Peyer's patch (tissue), 4 donors: ENCODE results near the gene BLVRB. TPM values are rescaled to one million over a fixed set of nuclear protein-coding genes. Genes with fewer than 3 reads are reported as not detected.
"Not testable (repeated sequence)": the region's sequence is repeated elsewhere in the genome, so short reads cannot be mapped to it uniquely, and the experiment has no call there.

Experiments
- DNase-seq, 3 donors: peaks; one replicate each; pipeline ENCODE4 v3.0.0-alpha.2; 2017 to 2019
- H3K27ac ChIP-seq, 4 donors: fragments of 200-600 bp; sonication (generic); one replicate each; pipeline ENCODE4 v1.5.1; 2016 to 2019
- H3K27me3 ChIP-seq, 2 donors: fragments of 200-600 bp; sonication (generic); one replicate each; pipeline ENCODE4 v1.5.1; 2019
- H3K36me3 ChIP-seq, 3 donors: fragments of 200-600 bp; sonication (generic); one replicate each; pipeline ENCODE4 v1.5.1; 2016 to 2019
- H3K4me1 ChIP-seq, 4 donors: fragments of 200-600 bp; sonication (generic); one replicate each; pipeline ENCODE4 v1.5.1; 2016 to 2019
- H3K4me3 ChIP-seq, 4 donors: fragments of 200-600 bp; sonication (generic); 1 replicate in 3 of 4; 2 replicates in 1 of 4; pipeline ENCODE4 v1.5.1; 2016 to 2019; ENCODE audit warnings: mild to moderate bottlenecking in 1 of 4
- H3K9me3 ChIP-seq, 4 donors: fragments of 200-600 bp; sonication (generic); one replicate each; pipeline ENCODE4 v1.5.1; 2016 to 2019; ENCODE audit warnings: mild to moderate bottlenecking in 1 of 4
- POLR2A ChIP-seq, 2 donors: fragments of 450-650 bp; IDR thresholded peaks; one replicate each; pipeline ENCODE4 v1.5.1; 2017; ENCODE audit warnings: antibody characterized with exemption in 2 of 2, mild to moderate bottlenecking in 2 of 2, moderate library complexity in 2 of 2
- total RNA-seq, 4 donors: library from RNA; depleted of rRNA; stranded (reverse); fragments of >200 nt; gene quantifications; one replicate each; pipeline ENCODE4 v1.1.0, GENCODE V29; 2016
- TF ChIP-seq, protein P1 (sequence below), 6 experiments: fragments of 450-650 bp in 4 of 6; fragments of 200-600 bp in 2 of 6; sonication (generic) in 1 of 6; IDR thresholded peaks; one replicate each; pipeline ENCODE4 v1.5.1; 2017 to 2019; ENCODE audit warnings: antibody characterized with exemption in 6 of 6, mild to moderate bottlenecking in 3 of 6, moderate library complexity in 1 of 6

The BLVRB gene
- total RNA-seq, 4 donors from 2014 or later, result 148 to 277 (median 218) TPM

- H3K4me3 ChIP-seq, result peak overlapping the region; percentile 67 to 85 (median 74)
- TF ChIP-seq POLR2A (IDR thresholded peaks at IDR 0.05), result no peak
- TF ChIP-seq, protein P1, sequence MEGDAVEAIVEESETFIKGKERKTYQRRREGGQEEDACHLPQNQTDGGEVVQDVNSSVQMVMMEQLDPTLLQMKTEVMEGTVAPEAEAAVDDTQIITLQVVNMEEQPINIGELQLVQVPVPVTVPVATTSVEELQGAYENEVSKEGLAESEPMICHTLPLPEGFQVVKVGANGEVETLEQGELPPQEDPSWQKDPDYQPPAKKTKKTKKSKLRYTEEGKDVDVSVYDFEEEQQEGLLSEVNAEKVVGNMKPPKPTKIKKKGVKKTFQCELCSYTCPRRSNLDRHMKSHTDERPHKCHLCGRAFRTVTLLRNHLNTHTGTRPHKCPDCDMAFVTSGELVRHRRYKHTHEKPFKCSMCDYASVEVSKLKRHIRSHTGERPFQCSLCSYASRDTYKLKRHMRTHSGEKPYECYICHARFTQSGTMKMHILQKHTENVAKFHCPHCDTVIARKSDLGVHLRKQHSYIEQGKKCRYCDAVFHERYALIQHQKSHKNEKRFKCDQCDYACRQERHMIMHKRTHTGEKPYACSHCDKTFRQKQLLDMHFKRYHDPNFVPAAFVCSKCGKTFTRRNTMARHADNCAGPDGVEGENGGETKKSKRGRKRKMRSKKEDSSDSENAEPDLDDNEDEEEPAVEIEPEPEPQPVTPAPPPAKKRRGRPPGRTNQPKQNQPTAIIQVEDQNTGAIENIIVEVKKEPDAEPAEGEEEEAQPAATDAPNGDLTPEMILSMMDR (IDR thresholded peaks at IDR 0.05), result no peak
- H3K27me3 ChIP-seq, result no peaks in the 10 kb centered on the region
- H3K36me3 ChIP-seq, result no peaks in the 10 kb centered on the region
- peaks cover 4 to 46% (median 18%) of the 10 kb centered on the region in 4 donors for H3K4me1 ChIP-seq
- peak overlapping the region; percentile 25 to 96 (median 88) for H3K27ac ChIP-seq
- H3K9me3 ChIP-seq, result no peaks in the 10 kb centered on the region
- DNase-seq, result peak in 2 of 3 donors; percentile 29 to 54
Observed at GRCh38 chr19:40466219-40466984, 857 bp upstream of the BLVRB start.

GRCh38 chr19:40465025-40465556, 454 bp downstream of the BLVRB start:
- H3K9me3 ChIP-seq, result no peaks in the 10 kb centered on the region
- no peaks in the 10 kb centered on the region for H3K27me3 ChIP-seq
- no peaks in the 10 kb centered on the region for H3K36me3 ChIP-seq
- no peak for TF ChIP-seq POLR2A (IDR thresholded peaks at IDR 0.05)
- TF ChIP-seq, protein P1 (IDR thresholded peaks at IDR 0.05), result no peak
- peak overlapping the region; percentile 67 to 85 (median 74) for H3K4me3 ChIP-seq
- peaks cover 4 to 50% (median 18%) of the 10 kb centered on the region in 4 donors for H3K4me1 ChIP-seq
- DNase-seq, result no peak
- peak overlapping the region; percentile 81 to 96 (median 94) for H3K27ac ChIP-seq

DNA sequence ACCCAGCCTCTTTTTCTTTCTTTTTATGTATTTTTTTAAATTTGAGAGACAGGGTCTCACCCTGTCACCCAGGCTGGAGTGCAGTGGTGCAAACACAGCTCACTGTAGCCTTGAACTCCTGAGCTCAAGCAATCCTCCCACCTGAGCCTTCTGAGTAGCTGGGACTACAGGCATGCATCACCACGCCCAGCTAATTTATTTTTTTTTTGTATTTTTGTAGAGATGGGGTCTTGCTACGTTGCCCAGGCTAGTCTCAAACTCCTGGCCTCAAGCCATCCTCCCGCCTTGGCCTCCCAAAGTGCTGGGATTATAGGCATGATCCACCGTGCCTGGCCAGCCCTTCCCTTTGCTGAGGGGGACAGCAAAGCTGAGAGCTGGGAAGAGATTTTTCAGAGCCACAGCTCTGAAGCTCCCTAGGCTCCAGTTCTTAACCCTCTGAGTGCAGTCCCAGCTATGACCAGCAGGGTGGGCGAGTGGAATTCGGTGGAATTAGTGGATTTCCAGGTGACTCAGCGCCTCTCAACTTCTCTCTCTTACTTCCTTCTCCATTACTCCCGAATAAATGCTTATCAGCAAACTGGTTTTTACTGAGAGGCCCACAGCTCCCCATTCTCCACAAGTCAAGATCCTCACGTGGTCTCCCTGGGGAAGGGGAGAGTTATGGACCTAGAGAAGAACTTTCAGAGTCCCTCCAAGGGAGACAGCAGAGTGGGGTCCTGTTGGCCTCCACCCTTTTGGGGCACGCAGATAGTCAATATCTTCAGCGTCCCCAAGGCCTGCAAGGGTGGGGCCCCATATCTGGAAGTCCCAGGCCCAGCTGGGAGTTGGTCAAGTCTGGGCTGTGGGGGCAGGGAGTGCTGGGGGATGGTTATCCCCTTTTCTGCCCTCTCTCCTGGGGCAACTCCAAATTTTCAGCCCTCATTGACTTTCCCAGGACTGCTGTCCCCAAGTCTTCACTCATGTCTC, 1.2 kb downstream of the BLVRB start:
- Histone ChIP-seq H3K27ac (peak overlapping the region; percentile 81 to 96 (median 94)), H3K4me1 (peaks cover 4 to 50% (median 18%) of the 10 kb centered on the region in 4 donors), H3K4me3 (peak overlapping the region; percentile 67 to 85 (median 74)), H3K9me3 (no peaks in the 10 kb centered on the region), H3K36me3 (no peaks in the 10 kb centered on the region), H3K27me3 (no peaks in the 10 kb centered on the region)
- peak in 1 of 2 donors; percentile 24 for TF ChIP-seq POLR2A (IDR thresholded peaks at IDR 0.05)
- TF ChIP-seq, protein P1 (IDR thresholded peaks at IDR 0.05), result peak; percentile 83 to 93 (median 90)
- DNase-seq, result peak; percentile 75 to 94 (median 90)

DNA sequence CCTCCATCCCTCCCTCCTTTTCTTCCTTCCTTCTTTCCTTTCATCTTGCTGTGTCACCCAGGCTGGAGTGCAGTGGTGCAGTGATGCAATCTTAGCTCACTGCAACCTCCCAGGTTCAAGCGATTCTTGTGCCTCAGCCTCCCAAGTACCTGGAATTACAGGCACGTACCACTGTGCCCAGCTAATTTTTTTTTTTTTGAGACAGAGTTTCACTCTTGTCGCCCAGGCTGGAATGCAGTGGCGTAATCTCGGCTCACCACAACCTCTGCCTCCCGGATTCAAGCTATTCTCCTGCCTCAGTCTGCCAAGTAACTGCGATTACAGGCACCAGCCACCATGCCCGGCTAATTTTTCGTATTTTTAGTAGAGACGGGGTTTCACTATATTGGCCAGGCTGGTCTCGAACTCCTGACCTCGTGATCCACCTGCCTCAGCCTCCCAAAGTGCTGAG, 1.9 kb downstream of the BLVRB start:
- Histone ChIP-seq H3K27ac (peak overlapping the region in 1 of 4 donors; percentile 96), H3K4me1 (peaks cover 4 to 50% (median 18%) of the 10 kb centered on the region in 4 donors)
- not testable (repeated sequence) for H3K9me3 ChIP-seq, H3K4me3 ChIP-seq, H3K36me3 ChIP-seq, DNase-seq, H3K27me3 ChIP-seq

- peaks cover 4 to 43% (median 15%) of the 10 kb centered on the region in 4 donors for H3K4me1 ChIP-seq
- peak; percentile 33 to 74 (median 73) for DNase-seq
- peak overlapping the region in 2 of 4 donors; percentile 63 to 66 for H3K27ac ChIP-seq
- H3K9me3 ChIP-seq, result no peaks in the 10 kb centered on the region
- peaks cover 0 to 17% (median 0%) of the 10 kb centered on the region in 3 donors for H3K36me3 ChIP-seq
- no peak overlapping the region for H3K4me3 ChIP-seq
- TF ChIP-seq, protein P1 (IDR thresholded peaks at IDR 0.05), result no peak
- no peak for TF ChIP-seq POLR2A (IDR thresholded peaks at IDR 0.05)
- H3K27me3 ChIP-seq, result no peaks in the 10 kb centered on the region
Observed at GRCh38 chr19:40461669-40462221, 3.8 kb downstream of the BLVRB start.
